ENCODE measurements around the gene WWP2. TPM values are rescaled to one million over a fixed set of nuclear protein-coding genes. Genes with fewer than 3 reads are reported as not detected.

The WWP2 gene
- total RNA-seq, 1 experiment from 2014 or later, result 40.2 TPM

GRCh38 chr16:69754143-69754468, 8.0 kb upstream of the WWP2 start:
- H3K9ac ChIP-seq (ENCODE audit: extremely low read depth, insufficient read length, low read length), result peak overlapping the region; percentile 92
- H4K8ac ChIP-seq (replicated peaks; ENCODE audit: insufficient read length, low read depth, low read length), result no peak overlapping the region
- H3K18ac ChIP-seq (ENCODE audit: insufficient read length, low read depth, low read length), result no peak overlapping the region
- peaks cover 10% of the 10 kb centered on the region for H3K27me3 Mint-ChIP-seq (ENCODE audit: low read depth)
- peaks cover 7 to 8% of the 10 kb centered on the region in 2 experiments for H3K4me1 Mint-ChIP-seq
- H3K27ac Mint-ChIP-seq, result peak overlapping the region in 2 of 3 experiments; percentile 99 to 100; a peak in 5 of 7 replicates
- H2AK5ac ChIP-seq (ENCODE audit: insufficient read length, low read length), result no peak overlapping the region
- H3K23ac ChIP-seq (ENCODE audit: insufficient read length, low read depth, low read length), result no peak overlapping the region
- H2BK120ac ChIP-seq (ENCODE audit: low read depth, low read length, poor library complexity, severe bottlenecking), result no peak overlapping the region
- no peaks in the 10 kb centered on the region; the same call in 1 of the 2 replicates for H3K4me1 ChIP-seq (ENCODE audit: insufficient read depth, low read length)
- no peak overlapping the region for H3T11ph ChIP-seq (ENCODE audit: low read length)
- no peak for DNase-seq
- H3K23me2 ChIP-seq (ENCODE audit: insufficient read length, low read depth, low read length, poor library complexity, severe bottlenecking), result no peaks in the 10 kb centered on the region
- H2AFZ ChIP-seq (ENCODE audit: low read length), result no peak overlapping the region
- no peaks in the 10 kb centered on the region; a peak in 1 of 5 replicates for H3K9me3 Mint-ChIP-seq
- no peak overlapping the region for H3K56ac ChIP-seq (ENCODE audit: insufficient read length, low read depth, low read length)
- no peak overlapping the region for H2BK20ac ChIP-seq (ENCODE audit: low read depth, low read length, poor library complexity, severe bottlenecking)
- H3K27me3 ChIP-seq (ENCODE audit: insufficient read depth, low read length), result no peaks in the 10 kb centered on the region
- peaks cover 21 to 46% (median 38%) of the 10 kb centered on the region in 3 experiments for H3K36me3 Mint-ChIP-seq (ENCODE audit: insufficient read depth in 1 of 3, low read depth in 3 of 3)
- no peak overlapping the region for H3K27ac ChIP-seq (ENCODE audit: insufficient read length, low read depth, low read length)
- H4K20me1 ChIP-seq (ENCODE audit: control insufficient read depth, insufficient read depth, insufficient read length), result no peaks in the 10 kb centered on the region
- WGBS (ENCODE audit: extremely low coverage, insufficient read length, low lambda C conversion rate), result no CpG with 5 or more reads among the region's 4 CpGs
- peak overlapping the region; percentile 98 to 100 for H3K4me3 Mint-ChIP-seq
- H2BK12ac ChIP-seq (ENCODE audit: insufficient read length, low read depth, low read length), result no peak overlapping the region
- no peaks in the 10 kb centered on the region for H3K79me1 ChIP-seq (ENCODE audit: insufficient read depth, low read depth, low read length, poor library complexity, severe bottlenecking)
- no peaks in the 10 kb centered on the region for H3K9me3 ChIP-seq (ENCODE audit: control insufficient read depth, low read depth, low read length)
- H3K4ac ChIP-seq (ENCODE audit: low read depth, low read length), result no peak overlapping the region
- TF ChIP-seq CTCF (conservative IDR thresholded peaks at IDR 0.05), result no peak
- peaks cover 15% of the 10 kb centered on the region; the same call in 1 of the 2 replicates for H3K79me2 ChIP-seq (ENCODE audit: insufficient read depth, low read length)
- no peak overlapping the region for H2BK15ac ChIP-seq (ENCODE audit: low read depth, low read length)
- H3K14ac ChIP-seq (ENCODE audit: insufficient read depth, low read length), result peak overlapping the region; percentile 92; the same call in 1 of the 2 replicates
- H2BK5ac ChIP-seq (ENCODE audit: insufficient read length, low read length), result no peak overlapping the region
- no peak overlapping the region for H4K91ac ChIP-seq (ENCODE audit: insufficient read length, low read depth, low read length)
- peak overlapping the region; percentile 93 for H3K4me2 ChIP-seq (ENCODE audit: insufficient read depth, insufficient read length, low read length)
- H4K5ac ChIP-seq (ENCODE audit: insufficient read length, low read depth, low read length), result peak overlapping the region; percentile 15

Data from H9 (cell line).